OCI-LY7 (cell line): ENCODE results near the gene SIK3.

Experiments
- CTCF ChIP-seq: fragments of 200-600 bp; sonication (generic); conservative IDR thresholded peaks from 2 replicates; pipeline ENCODE4 v1.5.1; 2014; ENCODE audit warnings: mild to moderate bottlenecking, antibody characterized with exemption, low read length, moderate library complexity, mixed read lengths
- EZH2phosphoT487 ChIP-seq: fragments of 200-600 bp; sonication (generic); IDR thresholded peaks from 2 replicates; pipeline ENCODE4 v1.6.1; 2018; ENCODE audit warnings: low read depth, borderline replicate concordance, mild to moderate bottlenecking, mixed run types, antibody characterized with exemption, low read length, moderate library complexity, mixed read lengths

- TF ChIP-seq CTCF (no peak), EZH2phosphoT487 (no peak)
Measured at GRCh38 chr11:116875194-116875593, 223.0 kb downstream of the SIK3 start.
